IPS-20b (cell line): ENCODE measurements around the gene BTN3A1.
A peak's percentile ranks its signal among the peaks of the same experiment; 100 is the strongest.

ENCODE experiments used
- H3K27ac ChIP-seq: one replicate; pipeline ENCODE4 v1.5.1; 2013; ENCODE audit warnings: low read length
- H3K27me3 ChIP-seq: 2 replicates; pipeline ENCODE4 v1.6.1; 2013; ENCODE audit warnings: mild to moderate bottlenecking, low read length, inconsistent platforms; ENCODE audit not compliant: insufficient read depth
- H3K36me3 ChIP-seq: 2 replicates; pipeline ENCODE4 v1.6.1; 2013; ENCODE audit warnings: low read depth, mild to moderate bottlenecking, inconsistent platforms, low read length, moderate library complexity; ENCODE audit not compliant: insufficient read depth
- H3K4me1 ChIP-seq: 2 replicates; pipeline ENCODE4 v1.6.1; 2013; ENCODE audit warnings: mild to moderate bottlenecking, control low read depth, inconsistent platforms, low read length, moderate library complexity; ENCODE audit not compliant: insufficient read depth
- H3K4me3 ChIP-seq: 2 replicates; pipeline ENCODE4 v1.5.1; 2013; ENCODE audit warnings: mild to moderate bottlenecking, low read length, inconsistent platforms
- H3K9ac ChIP-seq: 2 replicates; pipeline ENCODE4 v1.6.1; 2013; ENCODE audit warnings: low read depth, mild to moderate bottlenecking, inconsistent platforms, low read length, moderate library complexity
- H3K9me3 ChIP-seq: 2 replicates; pipeline ENCODE4 v1.6.1; 2013; ENCODE audit warnings: mild to moderate bottlenecking, low read depth, low read length, inconsistent platforms; ENCODE audit not compliant: insufficient read depth

The BTN3A1 gene

GRCh38 chr6:26400626-26401025 is 1.4 kb upstream of the BTN3A1 start:
- no peak overlapping the region for H3K4me3 ChIP-seq
- H3K27me3 ChIP-seq: no peaks in the 10 kb centered on the region
- no peaks in the 10 kb centered on the region for H3K9me3 ChIP-seq
- no peaks in the 10 kb centered on the region for H3K4me1 ChIP-seq
- no peak overlapping the region for H3K9ac ChIP-seq
- no peak overlapping the region for H3K27ac ChIP-seq
- H3K36me3 ChIP-seq: no peaks in the 10 kb centered on the region

- Histone ChIP-seq H3K9ac (no peak overlapping the region), H3K36me3 (no peaks in the 10 kb centered on the region), H3K9me3 (no peaks in the 10 kb centered on the region), H3K4me3 (peak overlapping the region; percentile 80; the same call in 1 of the 2 replicates), H3K4me1 (no peaks in the 10 kb centered on the region), H3K27me3 (no peaks in the 10 kb centered on the region), H3K27ac (no peak overlapping the region)
Measured at GRCh38 chr6:26401389-26401986, 587 bp upstream of the BTN3A1 start.

GRCh38 chr6:26403893-26404292 is 1.8 kb downstream of the BTN3A1 start:
- no peaks in the 10 kb centered on the region for H3K9me3 ChIP-seq
- H3K4me1 ChIP-seq: no peaks in the 10 kb centered on the region
- H3K27me3 ChIP-seq: no peaks in the 10 kb centered on the region
- no peaks in the 10 kb centered on the region for H3K36me3 ChIP-seq
- no peak overlapping the region for H3K4me3 ChIP-seq
- H3K27ac ChIP-seq: no peak overlapping the region
- H3K9ac ChIP-seq: no peak overlapping the region

GRCh38 chr6:26404546-26404945 is 2.5 kb downstream of the BTN3A1 start:
- Histone ChIP-seq H3K9ac (no peak overlapping the region), H3K36me3 (no peaks in the 10 kb centered on the region), H3K27ac (no peak overlapping the region), H3K4me1 (peaks cover 2% of the 10 kb centered on the region; the same call in 1 of the 2 replicates), H3K27me3 (no peaks in the 10 kb centered on the region), H3K4me3 (no peak overlapping the region), H3K9me3 (no peaks in the 10 kb centered on the region)

GRCh38 chr6:26408828-26409730 is 7.0 kb downstream of the BTN3A1 start:
- Histone ChIP-seq H3K36me3 (no peaks in the 10 kb centered on the region), H3K27ac (no peak overlapping the region), H3K9ac (peak overlapping the region; percentile 42; the same call in 1 of the 2 replicates), H3K4me1 (peaks cover 4% of the 10 kb centered on the region; the same call in 1 of the 2 replicates), H3K4me3 (no peak overlapping the region), H3K9me3 (no peaks in the 10 kb centered on the region), H3K27me3 (no peaks in the 10 kb centered on the region)

GRCh38 chr6:26411751-26412150 is 9.7 kb downstream of the BTN3A1 start:
- no peaks in the 10 kb centered on the region for H3K27me3 ChIP-seq
- H3K9me3 ChIP-seq: no peaks in the 10 kb centered on the region
- no peak overlapping the region for H3K9ac ChIP-seq
- H3K4me1 ChIP-seq: peaks cover 4% of the 10 kb centered on the region; the same call in 1 of the 2 replicates
- no peak overlapping the region for H3K27ac ChIP-seq
- H3K36me3 ChIP-seq: no peaks in the 10 kb centered on the region
- no peak overlapping the region for H3K4me3 ChIP-seq

- no peak overlapping the region for H3K27ac ChIP-seq
- no peaks in the 10 kb centered on the region for H3K36me3 ChIP-seq
- H3K9ac ChIP-seq: no peak overlapping the region
- no peaks in the 10 kb centered on the region for H3K9me3 ChIP-seq
- H3K4me3 ChIP-seq: no peak overlapping the region
- H3K27me3 ChIP-seq: no peaks in the 10 kb centered on the region
- H3K4me1 ChIP-seq: peaks cover 4% of the 10 kb centered on the region; the same call in 1 of the 2 replicates
Measured at GRCh38 chr6:26412228-26412627, 10.2 kb downstream of the BTN3A1 start.

- Histone ChIP-seq H3K9me3 (no peaks in the 10 kb centered on the region), H3K27ac (no peak overlapping the region), H3K9ac (no peak overlapping the region), H3K27me3 (no peaks in the 10 kb centered on the region), H3K4me1 (peaks cover 4% of the 10 kb centered on the region; the same call in 1 of the 2 replicates), H3K36me3 (no peaks in the 10 kb centered on the region), H3K4me3 (no peak overlapping the region)
Measured at GRCh38 chr6:26412954-26413353, 10.9 kb downstream of the BTN3A1 start.

GRCh38 chr6:26414281-26414680 is 12.2 kb downstream of the BTN3A1 start:
- Histone ChIP-seq H3K27ac (no peak overlapping the region), H3K27me3 (no peaks in the 10 kb centered on the region), H3K4me3 (no peak overlapping the region), H3K4me1 (peaks cover 4% of the 10 kb centered on the region; the same call in 1 of the 2 replicates), H3K36me3 (no peaks in the 10 kb centered on the region), H3K9ac (no peak overlapping the region), H3K9me3 (no peaks in the 10 kb centered on the region)

- no peak overlapping the region for H3K9ac ChIP-seq
- no peak overlapping the region for H3K4me3 ChIP-seq
- no peak overlapping the region for H3K27ac ChIP-seq
- H3K36me3 ChIP-seq: no peaks in the 10 kb centered on the region
- no peaks in the 10 kb centered on the region for H3K27me3 ChIP-seq
- no peaks in the 10 kb centered on the region for H3K4me1 ChIP-seq
- no peaks in the 10 kb centered on the region for H3K9me3 ChIP-seq
Measured at GRCh38 chr6:26415036-26415614, 13.1 kb downstream of the BTN3A1 start.

GRCh38 chr6:26415791-26416190 is 13.7 kb downstream of the BTN3A1 start:
- no peaks in the 10 kb centered on the region for H3K27me3 ChIP-seq

More at GRCh38 chr6:26415791-26416190, 13.7 kb downstream of the BTN3A1 start:
- no peak overlapping the region for H3K9ac ChIP-seq
- H3K9me3 ChIP-seq: no peaks in the 10 kb centered on the region
- H3K4me1 ChIP-seq: no peaks in the 10 kb centered on the region
- no peaks in the 10 kb centered on the region for H3K36me3 ChIP-seq
- no peak overlapping the region for H3K4me3 ChIP-seq
- H3K27ac ChIP-seq: no peak overlapping the region
